GM12801 (cell line): Measurements from ENCODE around the gene PTPRD.

Experiments used
- TF ChIP-seq, protein P1 (sequence below): IDR thresholded peaks from one replicate; pipeline ENCODE4 v1.5.1; 2011; ENCODE audit warnings: control low read depth; ENCODE audit not compliant: insufficient read length; ENCODE audit errors: extremely low read depth

Gene PTPRD

DNA sequence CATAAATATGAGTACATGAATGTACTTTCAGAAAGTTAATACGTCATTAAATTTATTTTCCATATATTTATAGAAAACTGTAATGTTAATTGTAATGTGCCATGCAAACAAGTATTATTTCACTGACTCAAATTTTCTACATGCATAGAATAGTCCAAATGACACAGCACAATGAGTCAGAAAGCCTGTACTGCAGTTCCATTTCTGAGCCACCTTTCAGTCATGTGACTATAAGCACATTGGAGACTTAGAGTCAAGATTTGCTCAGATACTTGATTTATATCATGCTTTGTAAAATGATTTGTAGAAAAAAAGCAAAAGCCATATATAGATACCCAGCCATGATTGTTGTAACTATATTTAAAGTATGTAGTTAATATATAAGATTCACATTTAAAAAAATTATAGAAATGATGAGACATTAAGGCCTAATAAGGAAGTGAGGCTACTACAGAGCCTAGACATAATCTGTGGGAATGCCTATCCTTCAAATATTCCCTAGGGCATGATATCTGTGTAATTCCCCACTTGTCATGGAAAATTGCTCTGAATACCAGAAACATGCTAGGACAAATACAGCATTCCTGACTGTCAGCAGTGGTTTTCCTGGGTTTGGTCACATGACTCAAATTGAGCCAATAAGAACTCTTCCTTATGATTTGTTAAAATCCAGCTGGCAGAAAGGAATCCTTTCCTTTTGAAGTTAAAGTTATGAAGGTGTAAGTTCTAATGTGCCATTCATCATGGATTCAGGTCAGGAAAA is 50.0 kb downstream of the PTPRD start:
- TF ChIP-seq, protein P1, sequence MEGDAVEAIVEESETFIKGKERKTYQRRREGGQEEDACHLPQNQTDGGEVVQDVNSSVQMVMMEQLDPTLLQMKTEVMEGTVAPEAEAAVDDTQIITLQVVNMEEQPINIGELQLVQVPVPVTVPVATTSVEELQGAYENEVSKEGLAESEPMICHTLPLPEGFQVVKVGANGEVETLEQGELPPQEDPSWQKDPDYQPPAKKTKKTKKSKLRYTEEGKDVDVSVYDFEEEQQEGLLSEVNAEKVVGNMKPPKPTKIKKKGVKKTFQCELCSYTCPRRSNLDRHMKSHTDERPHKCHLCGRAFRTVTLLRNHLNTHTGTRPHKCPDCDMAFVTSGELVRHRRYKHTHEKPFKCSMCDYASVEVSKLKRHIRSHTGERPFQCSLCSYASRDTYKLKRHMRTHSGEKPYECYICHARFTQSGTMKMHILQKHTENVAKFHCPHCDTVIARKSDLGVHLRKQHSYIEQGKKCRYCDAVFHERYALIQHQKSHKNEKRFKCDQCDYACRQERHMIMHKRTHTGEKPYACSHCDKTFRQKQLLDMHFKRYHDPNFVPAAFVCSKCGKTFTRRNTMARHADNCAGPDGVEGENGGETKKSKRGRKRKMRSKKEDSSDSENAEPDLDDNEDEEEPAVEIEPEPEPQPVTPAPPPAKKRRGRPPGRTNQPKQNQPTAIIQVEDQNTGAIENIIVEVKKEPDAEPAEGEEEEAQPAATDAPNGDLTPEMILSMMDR, result no peak

DNA sequence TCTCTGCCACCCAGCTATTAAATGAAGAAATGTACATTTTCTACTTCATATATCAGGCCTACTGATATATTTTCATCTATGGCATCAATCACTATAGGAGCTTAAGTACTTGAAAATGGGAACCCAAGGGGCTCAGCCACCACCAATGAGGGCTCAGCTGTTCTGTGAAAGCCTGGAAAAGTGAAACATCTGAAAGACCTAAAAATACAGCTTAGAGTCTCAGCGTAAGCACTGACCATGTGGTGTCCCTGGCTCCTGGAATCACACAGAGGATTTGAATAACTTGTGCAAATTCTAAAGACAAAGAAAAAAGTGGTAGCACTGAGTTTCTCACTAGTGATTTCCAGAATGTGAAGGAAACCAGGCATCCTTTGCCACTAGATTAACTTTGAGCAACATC is 64.5 kb downstream of the PTPRD start:
- TF ChIP-seq, protein P1, result no peak

DNA sequence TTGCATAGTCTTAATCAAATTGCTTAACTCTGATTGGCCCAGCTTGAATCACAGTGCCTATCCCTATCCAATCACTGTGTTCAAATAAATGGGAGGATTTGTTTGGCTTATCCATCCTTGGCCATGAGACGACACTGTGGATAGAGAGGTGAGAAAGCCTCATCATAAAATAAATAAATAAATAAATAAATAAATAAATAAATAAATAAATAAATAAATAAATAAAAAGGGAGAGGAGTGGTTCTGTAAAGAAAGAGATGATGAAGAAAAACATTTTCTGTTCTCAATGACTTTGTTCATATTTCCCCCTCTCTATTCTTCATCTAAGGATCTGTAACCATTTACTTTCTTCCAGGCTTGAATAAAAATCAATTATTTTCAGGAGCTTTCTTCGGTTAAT is 74.7 kb downstream of the PTPRD start:
- TF ChIP-seq, protein P1, result no peak

DNA sequence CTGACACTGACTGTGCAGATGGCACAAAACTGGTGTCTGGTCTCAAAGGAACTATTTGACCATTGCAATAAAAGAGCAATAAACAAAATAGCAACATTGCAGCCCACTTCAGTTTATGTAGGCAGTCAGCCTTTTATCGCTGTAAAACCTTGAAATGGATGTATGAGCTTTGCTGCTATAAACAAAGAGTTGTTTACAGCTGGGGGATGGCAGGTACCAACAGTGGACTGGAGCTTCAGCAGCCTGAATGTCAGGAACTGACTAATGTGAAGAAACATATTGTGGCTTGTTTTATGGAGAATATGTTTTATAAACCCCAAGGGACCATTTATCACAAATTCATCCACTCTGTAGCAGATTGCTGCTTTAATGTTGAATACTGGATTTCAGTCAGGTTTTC is 78.0 kb downstream of the PTPRD start:
- TF ChIP-seq, protein P1, result no peak

DNA sequence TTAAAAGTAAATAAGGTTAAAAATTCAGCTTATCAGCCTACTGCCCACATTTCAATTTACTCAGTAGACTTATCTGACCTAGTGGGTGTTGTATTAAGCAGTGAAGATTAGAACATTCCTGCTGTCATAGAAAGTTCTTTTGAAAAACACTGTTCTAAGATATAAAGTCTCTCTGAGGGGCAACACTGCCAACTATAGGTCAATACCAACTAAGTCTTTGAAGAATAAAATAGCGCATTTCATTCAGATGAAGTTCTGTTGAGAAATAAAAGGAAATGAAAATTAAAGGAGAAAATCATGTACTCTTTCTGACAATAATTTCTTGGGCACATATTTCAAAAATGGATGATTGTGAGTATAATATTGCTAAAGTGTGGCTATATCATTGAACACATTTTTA is 86.8 kb downstream of the PTPRD start:
- TF ChIP-seq, protein P1, result no peak

DNA sequence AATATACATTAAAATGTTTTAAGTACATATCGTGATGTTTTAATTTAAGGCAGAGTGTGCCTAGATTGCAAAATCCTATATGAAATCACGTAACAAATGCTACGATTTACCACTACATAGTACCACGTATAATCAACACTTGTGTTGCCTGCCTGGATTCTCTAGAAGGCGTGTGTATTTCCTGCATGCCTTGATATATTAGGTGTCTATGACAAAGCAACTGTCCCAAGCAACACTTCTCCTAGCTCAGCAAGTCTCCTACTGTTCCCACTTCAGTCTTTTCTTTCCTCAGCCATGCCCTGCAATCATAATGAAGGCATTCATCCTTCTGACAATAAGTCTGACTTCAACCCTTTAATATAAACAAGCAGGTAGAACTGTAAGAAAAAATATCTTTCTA is 89.6 kb downstream of the PTPRD start:
- TF ChIP-seq, protein P1, result no peak

DNA sequence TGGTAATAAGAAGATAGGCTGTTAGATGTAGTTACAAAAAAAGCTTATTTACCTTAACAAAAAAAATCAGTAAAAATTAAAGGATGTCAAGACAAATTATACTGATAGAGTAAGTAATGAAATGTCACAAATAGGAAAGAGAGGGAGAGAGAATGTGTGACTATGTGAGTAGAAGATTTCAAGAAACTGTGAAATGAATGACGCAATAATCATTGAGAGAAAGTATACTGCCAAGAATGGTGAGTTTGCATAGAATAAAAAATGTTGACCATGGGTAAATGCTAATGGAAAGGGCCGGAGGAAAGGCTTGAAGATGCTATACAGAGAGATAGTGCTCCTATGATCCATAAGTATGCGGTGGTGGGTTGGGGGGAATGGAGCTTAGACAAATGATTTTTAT is 100.7 kb downstream of the PTPRD start:
- TF ChIP-seq, protein P1, result no peak
